ENCODE results near the gene LDLRAD4. TPM values are rescaled to one million over a fixed set of nuclear protein-coding genes. Genes with fewer than 3 reads are reported as not detected.

Gene LDLRAD4
- total and polyA plus RNA-seq, 8 donors = 2.0 to 47.9 (median 9.0) TPM

- TF ChIP-seq EP300 (IDR thresholded peaks at IDR 0.05) (no peak), POLR2AphosphoS5 (IDR thresholded peaks at IDR 0.05) (no peak), CTCF (IDR thresholded peaks at IDR 0.05) (no peak), POLR2A (IDR thresholded peaks at IDR 0.05) (no peak)
- intact Hi-C loops (cut with DNase I; ENCODE audit: low total_unique reads) = no loop called here
Measured at GRCh38 chr18:13625355-13625754, 406.8 kb downstream of the LDLRAD4 start.

GRCh38 chr18:13625843-13626543 is 407.4 kb downstream of the LDLRAD4 start:
- Histone ChIP-seq H3K4me1 (peaks cover 0 to 14% (median 7%) of the 10 kb centered on the region in 4 donors), H3K9me3 (no peaks in the 10 kb centered on the region), H3K27ac (no peak overlapping the region), H3K36me3 (peaks cover 0 to 35% (median 18%) of the 10 kb centered on the region in 4 donors), H3K4me3 (no peak overlapping the region), H3K27me3 (no peaks in the 10 kb centered on the region)
- DNase-seq = no peak
- TF ChIP-seq CTCF (IDR thresholded peaks at IDR 0.05) = no peak
- no peak for TF ChIP-seq POLR2A (IDR thresholded peaks at IDR 0.05)
- no peak for TF ChIP-seq EP300 (IDR thresholded peaks at IDR 0.05)
- no peak for TF ChIP-seq POLR2AphosphoS5 (IDR thresholded peaks at IDR 0.05)
- 85 to 90% (median 87%) methylated on average over 8 of the region's 8 CpGs for WGBS, 5 donors
- intact Hi-C loops (cut with DNase I; ENCODE audit: low total_unique reads) = no loop called here

More at GRCh38 chr18:13625355-13625754, 406.8 kb downstream of the LDLRAD4 start:
- Histone ChIP-seq H3K27ac (no peak overlapping the region), H3K9me3 (no peaks in the 10 kb centered on the region), H3K4me1 (peaks cover 0 to 13% (median 7%) of the 10 kb centered on the region in 4 donors), H3K27me3 (no peaks in the 10 kb centered on the region), H3K4me3 (no peak overlapping the region), H3K36me3 (peaks cover 0 to 36% (median 20%) of the 10 kb centered on the region in 4 donors)
- 71 to 87% (median 73%) methylated on average over 7 to 10 of the region's 10 CpGs for WGBS, 5 donors
- DNase-seq = no peak

- Histone ChIP-seq H3K27me3 (no peaks in the 10 kb centered on the region), H3K4me3 (no peak overlapping the region), H3K9me3 (no peaks in the 10 kb centered on the region), H3K4me1 (peaks cover 0 to 14% (median 7%) of the 10 kb centered on the region in 4 donors), H3K27ac (no peak overlapping the region), H3K36me3 (peaks cover 0 to 30% (median 13%) of the 10 kb centered on the region in 4 donors)
- intact Hi-C loops (cut with DNase I; ENCODE audit: low total_unique reads) = no loop called here
- no peak for DNase-seq
- TF ChIP-seq EP300 (IDR thresholded peaks at IDR 0.05) = no peak
- TF ChIP-seq CTCF (IDR thresholded peaks at IDR 0.05) = no peak
- no peak for TF ChIP-seq POLR2AphosphoS5 (IDR thresholded peaks at IDR 0.05)
- TF ChIP-seq POLR2A (IDR thresholded peaks at IDR 0.05) = no peak
- WGBS, 5 donors = 55 to 84% (median 62%) methylated on average over 2 of the region's 2 CpGs
Measured at GRCh38 chr18:13626544-13626908, 408.0 kb downstream of the LDLRAD4 start.

- H3K27me3 ChIP-seq = no peaks in the 10 kb centered on the region
- H3K9me3 ChIP-seq = peaks cover 0 to 6% (median 0%) of the 10 kb centered on the region in 4 donors
- WGBS, 5 donors = 84 to 92% (median 92%) methylated on average over 3 to 8 of the region's 8 CpGs
- TF ChIP-seq CTCF (IDR thresholded peaks at IDR 0.05) (no peak), POLR2A (IDR thresholded peaks at IDR 0.05) (no peak), POLR2AphosphoS5 (IDR thresholded peaks at IDR 0.05) (no peak), EP300 (IDR thresholded peaks at IDR 0.05) (no peak)
- H3K4me3 ChIP-seq = no peak overlapping the region
- H3K36me3 ChIP-seq = peaks cover 0 to 19% (median 8%) of the 10 kb centered on the region in 4 donors
- H3K27ac ChIP-seq = no peak overlapping the region
- DNase-seq = no peak
- intact Hi-C loops (cut with DNase I; ENCODE audit: low total_unique reads) = no loop called here
- peaks cover 0 to 14% (median 7%) of the 10 kb centered on the region in 4 donors for H3K4me1 ChIP-seq
Measured at GRCh38 chr18:13627639-13628038, 409.1 kb downstream of the LDLRAD4 start.

Data from stomach (tissue), 9 donors.